HG02840 (cell line): ENCODE data around the gene NUAK1.
"Not testable (repeated sequence)": the region's sequence is repeated elsewhere in the genome, so short reads cannot be mapped to it uniquely, and the experiment has no call there.

ENCODE experiments used
- ATAC-seq: cut with Tn5 transposase; IDR thresholded peaks from one replicate; pipeline ENCODE4 v1.9.1; 2021; ENCODE audit warnings: mild to moderate bottlenecking, moderate library complexity, moderate number of reproducible peaks; ENCODE audit not compliant: unreplicated experiment, low FRiP score

NUAK1 gene

GRCh38 chr12:106149096-106149784, 10.5 kb upstream of the NUAK1 start:
- no peak for ATAC-seq

- no peak for ATAC-seq
These were observed 9.2 kb upstream of the NUAK1 start for GRCh38 chr12:106147956-106148355.

- no peak for ATAC-seq
These were observed 8.2 kb upstream of the NUAK1 start for GRCh38 chr12:106146987-106147386.

GRCh38 chr12:106145539-106146447, 7.0 kb upstream of the NUAK1 start:
- no peak for ATAC-seq

- ATAC-seq: no peak
These were observed 6.1 kb upstream of the NUAK1 start for GRCh38 chr12:106144847-106145246.

- ATAC-seq: no peak
These were observed 4.0 kb upstream of the NUAK1 start for GRCh38 chr12:106142591-106143261.

- ATAC-seq: not testable (repeated sequence)
These were observed 3.2 kb upstream of the NUAK1 start for GRCh38 chr12:106141920-106142319.

GRCh38 chr12:106141452-106141851, 2.7 kb upstream of the NUAK1 start:
- no peak for ATAC-seq

GRCh38 chr12:106141003-106141402, 2.2 kb upstream of the NUAK1 start:
- no peak for ATAC-seq

- no peak for ATAC-seq
These were observed 1.7 kb upstream of the NUAK1 start for GRCh38 chr12:106140223-106140986.

GRCh38 chr12:106139422-106140171, 843 bp upstream of the NUAK1 start:
- no peak for ATAC-seq

GRCh38 chr12:106138357-106138632, 459 bp downstream of the NUAK1 start:
- ATAC-seq: no peak

- ATAC-seq: no peak
These were observed 1.0 kb downstream of the NUAK1 start for GRCh38 chr12:106137530-106138356.

- no peak for ATAC-seq
These were observed 2.5 kb downstream of the NUAK1 start for GRCh38 chr12:106136263-106136662.

GRCh38 chr12:106135781-106136180, 3.0 kb downstream of the NUAK1 start:
- ATAC-seq: no peak

- ATAC-seq: no peak
These were observed 3.7 kb downstream of the NUAK1 start for GRCh38 chr12:106135075-106135474.

GRCh38 chr12:106134294-106134949, 4.3 kb downstream of the NUAK1 start:
- no peak for ATAC-seq
